MM.1S (cell line): ENCODE results near the gene ITGB5.

Experiments
- CTCF ChIP-seq: fragments of 300-600 bp; sonication (generic); IDR thresholded peaks from 2 replicates; pipeline ENCODE4 v1.5.1; 2016; ENCODE audit warnings: antibody characterized with exemption, low read length, mixed read lengths
- EZH2 ChIP-seq: fragments of 300-600 bp; sonication (generic); optimal IDR thresholded peaks from 2 replicates; pipeline ENCODE3; 2017; ENCODE audit warnings: low read depth, mild to moderate bottlenecking, antibody characterized with exemption, low read length, mixed read lengths
- EZH2phosphoT487 ChIP-seq: fragments of 300-600 bp; sonication (generic); IDR thresholded peaks from 2 replicates; pipeline ENCODE4 v1.6.1; 2018; ENCODE audit warnings: antibody characterized with exemption, low read length

DNA sequence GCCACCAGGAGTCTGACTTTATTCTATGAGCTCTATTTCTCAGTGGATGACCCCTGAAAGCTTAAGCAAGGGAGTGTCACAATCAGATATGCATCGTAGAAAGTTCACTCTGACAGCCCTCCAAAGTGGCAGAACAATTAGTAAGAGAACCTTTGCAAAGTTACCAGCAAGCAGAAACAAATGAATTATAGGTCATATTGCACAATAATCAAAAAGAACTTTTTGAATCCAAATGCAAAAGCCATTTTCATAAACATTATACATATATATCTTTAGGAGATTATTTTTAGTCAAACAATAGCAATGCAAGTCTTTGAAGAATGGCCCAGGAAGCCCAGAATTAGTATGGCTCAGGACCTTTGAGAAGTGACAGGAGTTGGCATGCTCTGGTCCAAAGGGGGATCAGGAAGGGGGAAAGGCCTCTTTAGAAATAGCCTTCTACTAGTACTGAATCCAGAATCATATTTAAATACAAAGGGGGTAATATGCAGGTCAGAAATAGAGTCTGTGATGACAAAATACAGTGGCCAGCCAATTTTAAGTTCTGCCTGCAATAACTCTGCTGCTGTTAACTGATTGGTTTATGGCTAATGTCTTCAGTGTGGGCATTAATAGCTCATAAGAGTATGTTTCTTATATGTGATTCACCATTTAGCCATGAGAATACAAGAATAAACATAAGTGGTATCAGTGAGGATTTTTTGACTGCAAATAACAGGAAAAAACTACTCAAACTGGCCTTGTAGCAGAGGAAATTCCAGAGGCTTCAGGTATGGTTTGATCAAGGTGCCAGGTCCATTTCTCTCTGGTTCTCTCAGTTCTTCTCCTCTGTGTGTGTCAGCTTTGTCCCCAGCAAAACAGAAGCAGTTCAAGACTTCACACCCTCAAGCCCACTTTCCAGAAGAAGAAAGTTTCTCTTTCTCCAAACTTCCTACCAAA, 17.0 kb upstream of the ITGB5 start:
- TF ChIP-seq EZH2 (no peak), CTCF (no peak), EZH2phosphoT487 (no peak)
